HG02884 (cell line): ENCODE results near the gene MED23.

Experiments
- ATAC-seq: cut with Tn5 transposase; IDR thresholded peaks from one replicate; pipeline ENCODE4 v1.9.1; 2021; ENCODE audit warnings: mild to moderate bottlenecking, moderate library complexity; ENCODE audit not compliant: unreplicated experiment

MED23 gene

GRCh38 chr6:131627724-131628682 lies at the start of gene MED23:
MED23 (minus strand) TSS chr6:131628242; CDS start chr6:131628049, 193 bp downstream.
- ATAC-seq: peak; percentile 98

- no peak for ATAC-seq
Observed at GRCh38 chr6:131673184-131673583, 45.1 kb upstream of the MED23 start.

- ATAC-seq: no peak
Observed at GRCh38 chr6:131669891-131670290, 41.8 kb upstream of the MED23 start.

GRCh38 chr6:131663578-131664165 lies 35.6 kb upstream of the MED23 start:
- ATAC-seq: no peak

GRCh38 chr6:131660195-131660594 lies 32.2 kb upstream of the MED23 start:
- no peak for ATAC-seq

GRCh38 chr6:131658287-131658686 lies 30.2 kb upstream of the MED23 start:
- ATAC-seq: no peak

GRCh38 chr6:131657630-131658111 lies 29.6 kb upstream of the MED23 start:
- no peak for ATAC-seq

- ATAC-seq: no peak
Observed at GRCh38 chr6:131657222-131657621, 29.2 kb upstream of the MED23 start.

- ATAC-seq: no peak
Observed at GRCh38 chr6:131656667-131657066, 28.6 kb upstream of the MED23 start.

GRCh38 chr6:131655951-131656350 lies 27.9 kb upstream of the MED23 start:
- no peak for ATAC-seq

- ATAC-seq: no peak
Observed at GRCh38 chr6:131655387-131655786, 27.3 kb upstream of the MED23 start.

GRCh38 chr6:131654326-131654725 lies 26.3 kb upstream of the MED23 start:
- no peak for ATAC-seq

GRCh38 chr6:131652472-131652871 lies 24.4 kb upstream of the MED23 start:
- no peak for ATAC-seq

GRCh38 chr6:131651782-131652181 lies 23.7 kb upstream of the MED23 start:
- no peak for ATAC-seq

GRCh38 chr6:131646249-131646670 lies 18.2 kb upstream of the MED23 start:
- ATAC-seq: no peak

GRCh38 chr6:131645846-131646245 lies 17.8 kb upstream of the MED23 start:
- ATAC-seq: no peak

- no peak for ATAC-seq
Observed at GRCh38 chr6:131644921-131645320, 16.9 kb upstream of the MED23 start.

GRCh38 chr6:131643855-131644460 lies 15.9 kb upstream of the MED23 start:
- ATAC-seq: no peak

GRCh38 chr6:131642987-131643611 lies 15.1 kb upstream of the MED23 start:
- no peak for ATAC-seq

GRCh38 chr6:131642565-131642964 lies 14.5 kb upstream of the MED23 start:
- ATAC-seq: no peak

GRCh38 chr6:131641554-131641953 lies 13.5 kb upstream of the MED23 start:
- ATAC-seq: no peak
